CD14-positive monocyte (primary cell): ENCODE data around the gene BDNF. TPM values are rescaled to one million over a fixed set of nuclear protein-coding genes. Genes with fewer than 3 reads are reported as not detected.

Experiments
- DNase-seq, 3 donors: peaks; one replicate each; pipeline ENCODE4 v3.0.0-alpha.2; 2011 to 2022
- H2AFZ ChIP-seq: 2 replicates; pipeline ENCODE4 v1.6.0; 2012; ENCODE audit warnings: mild to moderate bottlenecking, low read depth, low read length, inconsistent platforms; ENCODE audit not compliant: insufficient read depth, poor library complexity, severe bottlenecking
- H3K27ac ChIP-seq, 2 donors: 1 replicate in 1 of 2; 2 replicates in 1 of 2; pipeline ENCODE4 v1.5.1; 2012 to 2013; ENCODE audit warnings: low read length in 2 of 2, control low read depth in 1 of 2, inconsistent platforms in 1 of 2, low read depth in 1 of 2, mild to moderate bottlenecking in 1 of 2
- H3K27me3 ChIP-seq, 2 donors: one replicate each; pipeline versions ENCODE4 v1.6.0 to v1.6.1; 2011 to 2013; ENCODE audit warnings: low read length in 2 of 2; ENCODE audit not compliant: control insufficient read depth in 2 of 2, insufficient read depth in 2 of 2
- H3K36me3 ChIP-seq, 2 donors: replicated peaks in 1 of 2; 1 replicate in 1 of 2; 2 replicates in 1 of 2; pipeline versions ENCODE4 v1.5.1 to v1.6.1; 2012 to 2013; ENCODE audit warnings: low read length in 2 of 2, control low read depth in 1 of 2, inconsistent platforms in 1 of 2, mild to moderate bottlenecking in 1 of 2; ENCODE audit not compliant: insufficient read depth in 2 of 2, control insufficient read depth in 1 of 2
- H3K4me1 ChIP-seq, 2 donors: 1 replicate in 1 of 2; 2 replicates in 1 of 2; pipeline versions ENCODE4 v1.5.1 to v1.6.1; 2012 to 2013; ENCODE audit warnings: low read length in 2 of 2, control low read depth in 1 of 2, inconsistent platforms in 1 of 2, mild to moderate bottlenecking in 1 of 2, moderate library complexity in 1 of 2; ENCODE audit not compliant: insufficient read depth in 2 of 2, control insufficient read depth in 1 of 2
- H3K4me2 ChIP-seq: replicated peaks from 2 replicates; pipeline ENCODE3; 2012; ENCODE audit warnings: low read length, moderate library complexity, mild to moderate bottlenecking; ENCODE audit not compliant: poor library complexity, severe bottlenecking; ENCODE audit errors: extremely low read depth
- H3K4me3 ChIP-seq, 3 experiments: fragments of 200-600 bp in 1 of 3; sonication (generic) in 1 of 3; replicated peaks in 1 of 3; 1 replicate in 2 of 3; 2 replicates in 1 of 3; pipeline ENCODE4 v1.5.1; 2011 to 2013; ENCODE audit warnings: low read length in 3 of 3, mild to moderate bottlenecking in 3 of 3, control low read depth in 2 of 3, low read depth in 2 of 3, inconsistent platforms in 1 of 3, moderate library complexity in 1 of 3
- H3K79me2 ChIP-seq: 2 replicates; pipeline ENCODE4 v1.6.0; 2012; ENCODE audit warnings: mild to moderate bottlenecking, control low read depth, inconsistent platforms, low read length, moderate library complexity; ENCODE audit not compliant: insufficient read depth
- H3K9ac ChIP-seq: 2 replicates; pipeline ENCODE4 v1.6.0; 2017; ENCODE audit warnings: low read length, mild to moderate bottlenecking; ENCODE audit not compliant: insufficient read depth, poor library complexity, severe bottlenecking
- H3K9me3 ChIP-seq, 2 donors: replicated peaks in 1 of 2; 1 replicate in 1 of 2; 2 replicates in 1 of 2; pipeline versions ENCODE4 v1.5.1 to v1.6.1; 2012 to 2013; ENCODE audit warnings: low read length in 2 of 2, control low read depth in 1 of 2; ENCODE audit not compliant: control insufficient read depth in 1 of 2, insufficient read depth in 1 of 2
- H4K20me1 ChIP-seq: 2 replicates; pipeline ENCODE4 v1.6.0; 2012; ENCODE audit warnings: mild to moderate bottlenecking, low read length, control low read depth, moderate library complexity; ENCODE audit not compliant: insufficient read depth
- H3K27ac Mint-ChIP-seq, 7 donors: one replicate each; pipeline ENCODE4 v1.8.0; 2020; ENCODE audit warnings: mild to moderate bottlenecking in 7 of 7, mixed read lengths in 7 of 7, moderate library complexity in 6 of 7, inconsistent platforms in 2 of 7
- H3K27me3 Mint-ChIP-seq, 3 donors: one replicate each; pipeline ENCODE4 v1.8.0; 2021 to 2022; ENCODE audit warnings: low read depth in 3 of 3, mild to moderate bottlenecking in 3 of 3, mixed read lengths in 3 of 3, moderate library complexity in 3 of 3, inconsistent platforms in 1 of 3
- H3K36me3 Mint-ChIP-seq, 2 donors: one replicate each; pipeline ENCODE4 v1.8.0; 2020; ENCODE audit warnings: mixed read lengths in 2 of 2, inconsistent platforms in 1 of 2, mild to moderate bottlenecking in 1 of 2
- H3K4me1 Mint-ChIP-seq: one replicate; pipeline ENCODE4 v1.8.0; 2020; ENCODE audit warnings: mild to moderate bottlenecking, mixed read lengths
- H3K4me3 Mint-ChIP-seq, 2 donors: one replicate each; pipeline ENCODE4 v1.8.0; 2020; ENCODE audit warnings: mild to moderate bottlenecking in 2 of 2, mixed read lengths in 2 of 2, moderate library complexity in 1 of 2
- H3K9me3 Mint-ChIP-seq, 7 donors: one replicate each; pipeline ENCODE4 v1.8.0; 2020 to 2022; ENCODE audit warnings: mixed read lengths in 7 of 7, mild to moderate bottlenecking in 6 of 7, moderate library complexity in 6 of 7, inconsistent platforms in 2 of 7
- CTCF ChIP-seq: fragments of 200-600 bp; IDR thresholded peaks from one replicate; pipeline ENCODE4 v1.8.0; 2022; ENCODE audit warnings: antibody characterized with exemption, mild to moderate bottlenecking
- WGBS: methylation state at CpG from one replicate; pipeline ENCODE4 v1.1.5; 2013; ENCODE audit warnings: missing lambda C conversion rate; ENCODE audit not compliant: insufficient coverage; 5-methylcytosine and 5-hydroxymethylcytosine counted together
- intact Hi-C, 2 donors: fragments of 100-400 bp; cut with micrococcal nuclease; formaldehyde crosslinking; loops; one replicate each; pipeline versions ENCODE4 v1.15.0 to v1.15.1; 2023
- polyA plus RNA-seq, 3 donors: library from polyadenylated mRNA; depleted of rRNA in 1 of 3; unstranded in 2 of 3; stranded (reverse) in 1 of 3; fragments of 300-500 nt in 2 of 3; fragments of >200 nt in 1 of 3; fragmentation: Illumina TruSeq in 2 of 3; gene quantifications; 1 replicate in 2 of 3; 2 replicates in 1 of 3; pipeline ENCODE4 v1.2.3, GENCODE V29; 2012 to 2021

The BDNF gene
- polyA plus RNA-seq, 3 donors = not detected

DNA sequence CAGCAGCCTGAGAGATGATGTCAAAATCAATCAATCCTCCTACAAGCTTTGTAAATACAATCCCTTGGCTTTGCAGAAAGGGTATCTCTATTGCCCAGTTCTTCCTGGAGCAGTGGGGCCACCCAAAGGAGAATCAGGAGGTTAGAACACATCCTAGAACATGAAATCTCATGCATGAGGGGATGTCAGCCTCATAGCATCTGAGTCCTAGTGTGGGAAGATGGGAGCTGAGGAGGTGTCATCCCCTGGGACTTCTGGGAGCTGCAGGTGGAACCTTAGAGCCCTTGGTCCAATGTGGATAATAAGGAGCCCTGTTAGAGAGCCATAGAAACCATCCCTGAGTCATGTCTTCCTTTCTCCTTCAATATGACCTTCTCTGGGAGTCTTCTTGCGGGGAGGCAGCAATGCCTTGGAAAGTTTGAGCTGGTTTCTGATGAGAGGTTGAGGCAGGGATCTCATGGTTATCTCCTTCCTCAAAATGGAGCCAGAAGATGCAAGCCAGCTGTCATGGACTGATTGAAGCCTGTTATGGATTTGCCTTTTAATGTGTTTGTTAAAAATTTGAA is 74.8 kb downstream of the BDNF start:
- Histone ChIP-seq H3K4me2 (no peak overlapping the region), H3K4me3 (no peak overlapping the region), H3K4me1 (no peaks in the 10 kb centered on the region), H3K36me3 (no peaks in the 10 kb centered on the region), H3K27ac (no peak overlapping the region), H4K20me1 (no peaks in the 10 kb centered on the region), H3K9ac (no peak overlapping the region), H2AFZ (no peak overlapping the region), H3K27me3 (no peaks in the 10 kb centered on the region), H3K79me2 (no peaks in the 10 kb centered on the region), H3K9me3 (peaks cover 0 to 7% of the 10 kb centered on the region in 2 donors)
- WGBS = 60% methylated on average over 1 of the region's 1 CpG
- Mint-ChIP-seq H3K27ac (no peak overlapping the region), H3K36me3 (no peaks in the 10 kb centered on the region), H3K4me3 (no peak overlapping the region), H3K4me1 (no peaks in the 10 kb centered on the region), H3K27me3 (no peaks in the 10 kb centered on the region), H3K9me3 (peaks cover 5 to 17% (median 8%) of the 10 kb centered on the region in 7 donors)
- intact Hi-C loops = no loop called here
- no peak for DNase-seq
- no peak for TF ChIP-seq CTCF

DNA sequence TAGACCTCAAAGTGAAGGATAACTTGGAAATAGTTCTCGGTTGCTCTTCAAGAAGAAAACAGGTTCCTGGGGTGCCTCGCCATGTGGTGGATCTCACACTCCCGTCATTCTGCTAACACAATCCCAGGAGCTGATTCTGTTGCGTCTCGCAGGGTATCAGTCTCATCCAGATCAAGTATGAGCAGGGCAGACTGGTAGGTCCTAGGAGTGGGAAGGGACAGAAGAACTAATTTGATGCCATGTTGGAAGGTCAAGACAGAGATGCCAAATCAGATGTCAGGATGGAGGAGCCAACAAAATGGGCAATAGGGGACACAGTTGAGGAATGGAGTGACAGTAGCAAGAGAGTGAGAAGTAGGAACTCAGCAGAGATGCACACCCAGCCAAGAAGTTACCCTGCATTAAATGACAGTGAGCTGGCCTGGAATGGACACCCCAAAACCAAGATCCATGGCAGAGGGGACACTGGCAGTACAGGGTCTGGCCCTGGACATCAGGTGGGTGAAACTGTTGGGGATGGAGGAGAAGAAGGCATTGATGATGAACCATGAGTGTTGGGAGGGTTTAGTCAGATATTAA is 76.2 kb downstream of the BDNF start:
- no peak for TF ChIP-seq CTCF
- WGBS = 89% methylated on average over 3 of the region's 5 CpGs
- no peak for DNase-seq
- Histone ChIP-seq H3K9ac (no peak overlapping the region), H2AFZ (no peak overlapping the region), H3K4me3 (no peak overlapping the region), H3K79me2 (no peaks in the 10 kb centered on the region), H3K27ac (no peak overlapping the region), H4K20me1 (no peaks in the 10 kb centered on the region), H3K4me1 (no peaks in the 10 kb centered on the region), H3K27me3 (no peaks in the 10 kb centered on the region), H3K36me3 (no peaks in the 10 kb centered on the region), H3K9me3 (peaks cover 0 to 6% of the 10 kb centered on the region in 2 donors), H3K4me2 (no peak overlapping the region)
- Mint-ChIP-seq H3K4me1 (no peaks in the 10 kb centered on the region), H3K36me3 (no peaks in the 10 kb centered on the region), H3K27me3 (no peaks in the 10 kb centered on the region), H3K27ac (peak overlapping the region in 1 of 7 donors; percentile 11), H3K9me3 (peaks cover 2 to 14% (median 6%) of the 10 kb centered on the region in 7 donors), H3K4me3 (no peak overlapping the region)
- intact Hi-C loops = no loop called here
